Measurements from ENCODE around the gene NUP210L. TPM values are rescaled to one million over a fixed set of nuclear protein-coding genes. Genes with fewer than 3 reads are reported as not detected.

NUP210L gene
- total RNA-seq, 2 donors from 2014 or later: 0.06 TPM; not detected in 1

Small RNA genes within 50 kb of the gene (microRNA-seq; reads per million reads assigned to microRNA genes)
- gene MIR190B (6.8 to 17.6 reads per million in 2 donors), gene MIR5698 (0 reads per million in 2 donors), gene MIR6737 (0 reads per million in 2 donors)

Other genes with a start within 250 kb of the NUP210L start
- gene GATAD2B, start 232.1 kb downstream of the NUP210L start, total RNA-seq: 10 to 100 TPM; 33.9 to 34.9 TPM
- 10 to 100 TPM; 32.1 to 41.7 TPM for gene DENND4B, start 208.4 kb downstream of the NUP210L start, total RNA-seq
- 10 to 100 TPM; 21.9 to 30.1 TPM for gene CRTC2, start 196.5 kb downstream of the NUP210L start, total RNA-seq
- gene SLC39A1, start 191.5 kb downstream of the NUP210L start, total RNA-seq: 10 to 100 TPM; 68.8 to 70.9 TPM
- 10 to 100 TPM; 18.2 to 21.5 TPM for gene CREB3L4, start 187.2 kb downstream of the NUP210L start, total RNA-seq
- gene JTB, start 177.4 kb downstream of the NUP210L start, total RNA-seq: 100 to 1,000 TPM; 147 to 149 TPM
- gene RAB13, start 168.7 kb downstream of the NUP210L start, total RNA-seq: 10 to 100 TPM; 61.3 to 65.4 TPM
- gene RPS27, start 164.3 kb downstream of the NUP210L start, total RNA-seq: 1,000 to 10,000 TPM; 1,062 to 1,224 TPM
- gene TPM3, start 37.0 kb upstream of the NUP210L start, total RNA-seq: 100 to 1,000 TPM; 490 to 491 TPM
- not detected for gene CFAP141, start 51.3 kb upstream of the NUP210L start, total RNA-seq
- 10 to 100 TPM; 78.5 to 90.2 TPM for gene UBAP2L, start 65.9 kb upstream of the NUP210L start, total RNA-seq
- gene HAX1, start 117.6 kb upstream of the NUP210L start, total RNA-seq: 10 to 100 TPM; 52.3 to 60.2 TPM
- not detected for gene AQP10, start 166.0 kb upstream of the NUP210L start, total RNA-seq
- 10 to 100 TPM in 1 of 2 donors, 1 to 10 TPM in 1; 4.5 to 11.9 TPM for gene ATP8B2, start 170.5 kb upstream of the NUP210L start, total RNA-seq